ENCODE data around the gene ISOC2.
"Not testable (repeated sequence)": the region's sequence is repeated elsewhere in the genome, so short reads cannot be mapped to it uniquely, and the experiment has no call there.

The ISOC2 gene

DNA sequence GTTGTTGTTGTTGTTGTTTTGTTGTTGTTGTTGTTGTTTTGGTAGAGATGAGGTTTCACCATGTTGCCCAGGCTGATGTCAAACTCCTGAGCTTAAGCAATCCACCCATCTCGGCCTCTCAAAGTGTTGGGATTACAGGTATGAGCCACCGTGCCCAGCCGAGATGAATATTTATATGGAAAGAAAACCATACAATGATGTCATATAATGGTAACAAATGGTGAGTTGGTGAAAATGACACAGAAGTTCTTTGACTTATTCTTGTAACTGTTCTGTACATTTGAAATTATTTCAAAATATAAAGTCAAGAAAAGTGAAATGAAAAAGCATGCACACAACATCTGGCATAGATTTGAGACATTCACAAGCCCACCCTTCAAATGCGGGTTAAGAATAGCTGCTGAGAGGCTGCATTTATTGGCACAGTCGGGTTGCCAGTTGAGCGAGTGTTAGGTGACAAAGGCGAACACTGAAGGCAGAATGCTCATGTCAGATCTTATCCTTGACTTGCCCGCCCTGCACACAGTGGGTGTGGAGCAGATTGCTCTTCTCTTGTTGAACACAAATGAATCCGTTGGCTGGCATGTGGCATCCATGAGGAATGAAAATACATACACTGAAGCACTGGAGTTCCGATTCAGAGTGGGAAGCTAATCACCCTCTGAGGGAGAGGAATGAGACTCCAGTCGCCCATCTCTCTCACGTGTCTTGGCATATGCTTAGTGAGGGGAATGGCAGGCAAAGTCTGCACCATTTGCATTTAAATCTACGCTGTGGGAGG is 38.0 kb downstream of the ISOC2 start:
- DNase-seq (no peak), ATAC-seq (replicated peaks) (no peak)
- H3K4me3 Mint-ChIP-seq, result no peak overlapping the region
- H3K27ac Mint-ChIP-seq, result no peak overlapping the region
- H3K36me3 Mint-ChIP-seq (ENCODE audit: insufficient read depth), result peaks cover 4% of the 10 kb centered on the region
- H3K27me3 Mint-ChIP-seq, result peaks cover 19 to 49% of the 10 kb centered on the region in 2 donors
- peaks cover 7 to 8% of the 10 kb centered on the region in 2 donors for H3K4me1 Mint-ChIP-seq (ENCODE audit: low read depth in 2 of 2)
- no peaks in the 10 kb centered on the region for H3K9me3 Mint-ChIP-seq

GRCh38 chr19:55421281-55421680 is 40.2 kb downstream of the ISOC2 start:
- H3K4me1 Mint-ChIP-seq (ENCODE audit: low read depth in 2 of 2), result peaks cover 7 to 11% of the 10 kb centered on the region in 2 donors
- H3K27ac Mint-ChIP-seq, result peak overlapping the region; percentile 75 to 90
- H3K9me3 Mint-ChIP-seq; H3K36me3 Mint-ChIP-seq (ENCODE audit: insufficient read depth): not testable (repeated sequence)
- DNase-seq (peak in 2 of 3 experiments; percentile 38 to 39), ATAC-seq (replicated peaks) (peak; percentile 98)
- peak overlapping the region; percentile 72 for H3K4me3 Mint-ChIP-seq
- peaks cover 21 to 39% of the 10 kb centered on the region in 2 donors for H3K27me3 Mint-ChIP-seq

DNA sequence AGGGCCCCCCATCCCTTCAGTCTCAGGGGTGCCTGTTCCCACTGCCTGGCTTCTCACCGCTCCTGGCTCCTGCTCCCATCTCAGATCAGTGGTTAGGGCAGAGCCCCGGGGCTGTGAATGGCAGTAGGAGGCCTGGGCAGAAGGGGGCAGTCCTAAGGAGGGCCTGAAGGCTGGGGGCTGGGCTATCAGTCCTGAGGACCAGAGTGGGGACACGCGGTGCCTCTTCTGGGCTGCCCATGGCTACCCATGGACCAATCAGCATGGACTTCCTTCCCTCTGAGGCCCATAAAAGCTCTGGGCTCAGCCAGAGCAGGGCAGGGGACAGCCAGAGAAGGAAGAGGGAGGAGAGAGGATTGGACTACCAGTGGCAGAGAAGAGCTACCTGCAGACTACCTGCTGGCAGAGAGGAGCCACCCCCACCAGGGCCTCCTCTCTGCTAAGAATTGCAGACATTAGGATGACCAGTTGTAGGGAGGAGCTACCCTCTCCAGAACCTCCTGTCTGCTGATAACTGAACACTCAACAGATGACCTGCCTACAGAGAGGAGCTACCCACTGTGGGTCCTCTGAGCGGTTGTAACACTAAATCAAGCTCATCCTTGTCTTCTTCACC is 41.7 kb downstream of the ISOC2 start:
- peak overlapping the region in 1 of 2 donors; percentile 64 for H3K27ac Mint-ChIP-seq
- no peak overlapping the region for H3K4me3 Mint-ChIP-seq
- DNase-seq, result no peak
- H3K4me1 Mint-ChIP-seq (ENCODE audit: low read depth in 2 of 2), result peaks cover 7 to 11% of the 10 kb centered on the region in 2 donors
- peaks cover 15 to 31% of the 10 kb centered on the region in 2 donors for H3K27me3 Mint-ChIP-seq
- no peaks in the 10 kb centered on the region for H3K9me3 Mint-ChIP-seq
- ATAC-seq (replicated peaks), result no peak
- H3K36me3 Mint-ChIP-seq (ENCODE audit: insufficient read depth), result peaks cover 7% of the 10 kb centered on the region

DNA sequence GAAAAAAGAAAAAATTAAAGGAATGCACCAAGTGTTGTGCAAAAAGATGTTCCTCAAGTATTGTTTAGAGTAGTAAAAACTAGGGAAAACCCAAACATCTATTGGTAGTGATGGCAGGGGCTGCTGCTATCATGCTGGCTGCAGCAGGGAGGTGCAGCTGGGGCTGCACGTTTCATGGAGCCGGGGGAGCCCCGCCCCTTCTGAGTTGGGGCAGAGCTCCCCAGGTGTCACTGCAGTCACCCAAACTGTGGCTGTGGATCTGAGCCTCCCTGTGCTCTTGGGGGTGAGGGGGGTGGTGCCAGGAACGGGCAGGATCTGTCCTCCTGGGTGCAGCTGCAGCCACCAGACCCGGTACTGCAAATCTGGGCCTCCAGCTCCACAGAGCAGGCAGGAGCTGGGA is 42.3 kb downstream of the ISOC2 start:
- ATAC-seq (replicated peaks), result no peak
- H3K9me3 Mint-ChIP-seq, result no peaks in the 10 kb centered on the region
- H3K4me3 Mint-ChIP-seq, result no peak overlapping the region
- H3K36me3 Mint-ChIP-seq (ENCODE audit: insufficient read depth), result peaks cover 7% of the 10 kb centered on the region
- H3K27me3 Mint-ChIP-seq, result peaks cover 10 to 29% of the 10 kb centered on the region in 2 donors
- no peak overlapping the region for H3K27ac Mint-ChIP-seq
- DNase-seq, result no peak
- H3K4me1 Mint-ChIP-seq (ENCODE audit: low read depth in 2 of 2), result peaks cover 7 to 11% of the 10 kb centered on the region in 2 donors

DNA sequence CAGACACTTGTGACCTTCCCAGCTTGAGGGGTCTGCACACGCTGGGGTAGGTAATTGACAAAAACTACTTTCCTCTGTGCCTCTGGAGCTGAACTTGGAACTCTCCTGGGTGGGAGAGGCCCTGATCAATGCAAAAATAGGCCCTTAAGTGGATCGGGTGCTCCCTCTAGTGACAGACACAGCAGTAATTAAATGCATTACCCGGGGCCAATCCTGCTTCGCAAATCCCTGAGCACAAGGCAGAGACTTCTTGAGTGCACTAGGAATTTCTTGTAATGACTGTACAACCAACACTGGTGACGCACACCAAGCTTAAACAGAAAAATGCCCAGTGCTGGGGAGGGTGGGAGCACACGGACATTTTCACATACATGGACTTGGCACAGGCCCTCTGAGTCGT is 43.3 kb downstream of the ISOC2 start:
- Mint-ChIP-seq H3K36me3 (ENCODE audit: insufficient read depth) (peaks cover 7% of the 10 kb centered on the region), H3K27me3 (peaks cover 6 to 24% of the 10 kb centered on the region in 2 donors), H3K27ac (no peak overlapping the region), H3K9me3 (no peaks in the 10 kb centered on the region), H3K4me3 (no peak overlapping the region), H3K4me1 (ENCODE audit: low read depth in 2 of 2) (peaks cover 7 to 11% of the 10 kb centered on the region in 2 donors)
- DNase-seq, result peak; percentile 44 to 52 (median 47)
- peak; percentile 40 for ATAC-seq (replicated peaks)

- H3K36me3 Mint-ChIP-seq (ENCODE audit: insufficient read depth), result peaks cover 32% of the 10 kb centered on the region
- peaks cover 0 to 2% of the 10 kb centered on the region in 2 donors for H3K9me3 Mint-ChIP-seq
- H3K27me3 Mint-ChIP-seq, result peaks cover 0 to 6% of the 10 kb centered on the region in 2 donors
- no peak overlapping the region for H3K4me3 Mint-ChIP-seq
- no peak for ATAC-seq (replicated peaks)
- H3K4me1 Mint-ChIP-seq (ENCODE audit: low read depth in 2 of 2), result peaks cover 20 to 23% of the 10 kb centered on the region in 2 donors
- no peak overlapping the region for H3K27ac Mint-ChIP-seq
- DNase-seq, result no peak
These were observed 51.3 kb downstream of the ISOC2 start for GRCh38 chr19:55410168-55410567.

DNA sequence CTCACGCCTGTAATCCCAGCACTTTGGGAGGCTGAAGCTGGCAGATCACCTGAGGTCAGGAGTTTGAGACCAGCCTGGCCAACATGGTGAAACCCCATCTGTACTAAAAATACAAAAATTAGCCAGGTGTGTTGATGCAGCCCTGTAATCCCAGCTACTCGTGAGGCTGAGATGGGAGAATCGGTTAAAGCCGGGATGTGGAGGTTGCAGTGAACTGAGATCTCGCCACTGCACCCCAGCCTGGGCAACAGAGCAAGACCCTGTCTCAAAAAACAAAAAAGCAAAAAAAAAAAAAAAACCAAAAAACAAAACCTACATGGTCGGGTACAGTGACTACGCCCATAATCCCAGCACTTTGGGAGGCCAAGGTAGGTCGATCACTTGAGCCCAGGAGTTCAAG is 52.3 kb downstream of the ISOC2 start:
- H3K36me3 Mint-ChIP-seq (ENCODE audit: insufficient read depth), result peaks cover 42% of the 10 kb centered on the region
- H3K27me3 Mint-ChIP-seq; DNase-seq; ATAC-seq (replicated peaks); H3K9me3 Mint-ChIP-seq: not testable (repeated sequence)
- H3K27ac Mint-ChIP-seq, result peak overlapping the region in 1 of 2 donors; percentile 100
- peak overlapping the region; percentile 15 to 85 for H3K4me3 Mint-ChIP-seq
- H3K4me1 Mint-ChIP-seq (ENCODE audit: low read depth in 2 of 2), result peaks cover 20 to 23% of the 10 kb centered on the region in 2 donors

- ATAC-seq (replicated peaks) (no peak), DNase-seq (no peak)
- H3K4me3 Mint-ChIP-seq, result peak overlapping the region; percentile 85 to 91
- H3K9me3 Mint-ChIP-seq, result peaks cover 0 to 2% of the 10 kb centered on the region in 2 donors
- peaks cover 20 to 23% of the 10 kb centered on the region in 2 donors for H3K4me1 Mint-ChIP-seq (ENCODE audit: low read depth in 2 of 2)
- peak overlapping the region; percentile 98 to 100 for H3K27ac Mint-ChIP-seq
- H3K27me3 Mint-ChIP-seq, result no peaks in the 10 kb centered on the region
- H3K36me3 Mint-ChIP-seq (ENCODE audit: insufficient read depth), result peaks cover 49% of the 10 kb centered on the region
These were observed 52.9 kb downstream of the ISOC2 start for GRCh38 chr19:55408533-55408872.

DNA sequence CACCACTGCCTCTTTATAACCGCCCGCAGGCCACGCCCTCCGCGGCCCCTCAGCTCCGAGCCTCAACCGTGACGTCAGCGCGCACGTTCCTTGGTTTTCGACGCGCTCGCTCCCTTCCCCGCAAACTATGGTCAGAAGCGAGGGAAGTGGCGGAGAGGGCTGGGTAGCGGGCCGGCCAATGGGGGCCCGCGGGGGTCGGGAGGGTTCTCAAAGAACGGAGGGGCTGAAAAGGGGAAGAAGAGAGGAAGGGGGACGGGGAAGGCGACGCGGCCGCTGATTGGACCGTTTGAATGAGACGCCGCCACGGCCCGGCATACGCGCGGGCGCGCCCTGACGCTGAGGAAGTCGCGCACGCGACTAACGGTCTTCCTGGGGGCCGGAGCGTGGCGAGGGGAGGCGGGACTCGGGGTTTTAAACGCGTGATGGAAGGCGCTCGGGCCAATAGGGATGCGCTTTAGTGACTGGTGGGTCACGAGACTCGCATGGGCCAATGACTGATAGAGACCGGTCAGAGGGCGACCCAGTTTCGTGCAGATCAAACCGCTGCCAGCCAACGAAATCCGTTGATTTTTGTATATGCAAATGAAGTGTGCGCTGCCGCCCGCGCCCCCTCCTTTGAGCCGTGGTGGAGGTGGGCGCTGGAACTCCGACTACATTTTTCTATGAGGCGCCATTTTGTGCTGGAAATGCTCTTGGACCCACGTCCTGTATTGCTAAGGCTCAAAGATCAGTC is 53.5 kb downstream of the ISOC2 start:
- H3K4me3 Mint-ChIP-seq, result peak overlapping the region; percentile 85 to 91
- H3K27ac Mint-ChIP-seq, result peak overlapping the region; percentile 98 to 100
- peaks cover 54% of the 10 kb centered on the region for H3K36me3 Mint-ChIP-seq (ENCODE audit: insufficient read depth)
- H3K9me3 Mint-ChIP-seq, result peaks cover 0 to 2% of the 10 kb centered on the region in 2 donors
- peak; percentile 93 to 95 (median 94) for DNase-seq
- peaks cover 20 to 25% of the 10 kb centered on the region in 2 donors for H3K4me1 Mint-ChIP-seq (ENCODE audit: low read depth in 2 of 2)
- ATAC-seq (replicated peaks), result peak; percentile 89
- H3K27me3 Mint-ChIP-seq, result no peaks in the 10 kb centered on the region

DNA sequence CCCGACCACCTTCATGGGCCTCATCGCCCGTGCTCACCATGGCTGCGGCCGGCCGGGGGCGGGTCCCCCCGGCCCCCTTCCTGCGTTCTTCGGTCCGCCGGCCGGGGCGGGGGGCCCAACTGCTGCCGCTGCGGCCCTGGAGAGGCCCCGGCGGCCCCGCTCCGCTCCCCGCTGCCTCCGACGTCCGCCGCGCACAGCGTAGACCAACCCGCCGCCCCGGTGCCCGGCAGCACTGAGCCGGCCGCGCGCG is 54.0 kb downstream of the ISOC2 start, which contains the start of gene UBE2S:
Gene UBE2S, minus strand, starts transcription at position 239 of the 250 bp plus-strand sequence. Its CDS starts 199 bp downstream, at position 40.
- H3K27me3 Mint-ChIP-seq; ATAC-seq (replicated peaks); H3K9me3 Mint-ChIP-seq; DNase-seq: not testable (repeated sequence)
- H3K4me3 Mint-ChIP-seq, result peak within 1 kb of the TSS; percentile 85 to 91
- H3K27ac Mint-ChIP-seq, result peak within 1 kb of the TSS; percentile 98 to 100
- peaks cover 20 to 25% of the 10 kb centered on the region in 2 donors for H3K4me1 Mint-ChIP-seq (ENCODE audit: low read depth in 2 of 2)
- peaks cover 59% of the 10 kb centered on the region for H3K36me3 Mint-ChIP-seq (ENCODE audit: insufficient read depth)

DNA sequence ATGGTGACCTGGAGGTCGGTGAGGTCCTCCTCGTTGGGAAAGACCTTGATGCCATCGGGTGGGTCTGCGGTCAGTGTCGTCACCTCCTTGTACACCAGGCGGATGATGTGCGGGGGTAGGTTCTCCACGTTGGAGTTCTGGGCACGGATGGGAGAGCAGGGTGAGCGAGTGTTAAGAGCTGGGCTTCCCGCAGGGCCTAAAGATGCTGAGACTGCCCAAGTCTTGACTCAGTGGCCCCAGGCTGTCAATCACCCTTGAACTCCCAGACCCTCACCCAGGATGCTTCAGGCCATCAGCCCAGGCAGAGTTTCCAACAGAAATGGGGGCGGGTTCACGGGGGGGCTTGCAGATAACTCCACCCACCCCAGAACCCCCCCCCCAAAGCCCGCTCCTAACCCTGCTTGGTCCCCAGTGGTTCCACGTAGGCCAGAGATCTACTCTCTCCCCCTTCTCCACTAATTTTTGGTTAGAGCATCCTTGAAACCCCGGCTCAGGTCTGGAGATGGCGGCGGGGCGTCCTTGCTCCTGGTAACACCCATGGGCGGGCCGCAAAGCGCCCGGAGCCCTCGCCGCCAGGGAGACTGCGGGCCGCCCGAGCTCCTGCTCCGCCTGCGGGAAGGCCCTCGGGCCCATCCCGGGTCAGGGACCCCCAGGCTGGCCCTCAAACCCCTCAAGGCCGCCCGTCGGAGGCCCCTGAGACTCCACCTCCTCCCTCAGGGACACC is 54.5 kb downstream of the ISOC2 start:
- ATAC-seq (replicated peaks) (no peak), DNase-seq (peak in 1 of 3 experiments; percentile 24)
- H3K36me3 Mint-ChIP-seq (ENCODE audit: insufficient read depth), result peaks cover 64% of the 10 kb centered on the region
- no peaks in the 10 kb centered on the region for H3K27me3 Mint-ChIP-seq
- peak overlapping the region; percentile 98 to 100 for H3K27ac Mint-ChIP-seq
- peaks cover 0 to 2% of the 10 kb centered on the region in 2 donors for H3K9me3 Mint-ChIP-seq
- H3K4me1 Mint-ChIP-seq (ENCODE audit: low read depth in 2 of 2), result peaks cover 20 to 25% of the 10 kb centered on the region in 2 donors
- peak overlapping the region; percentile 85 to 91 for H3K4me3 Mint-ChIP-seq

DNA sequence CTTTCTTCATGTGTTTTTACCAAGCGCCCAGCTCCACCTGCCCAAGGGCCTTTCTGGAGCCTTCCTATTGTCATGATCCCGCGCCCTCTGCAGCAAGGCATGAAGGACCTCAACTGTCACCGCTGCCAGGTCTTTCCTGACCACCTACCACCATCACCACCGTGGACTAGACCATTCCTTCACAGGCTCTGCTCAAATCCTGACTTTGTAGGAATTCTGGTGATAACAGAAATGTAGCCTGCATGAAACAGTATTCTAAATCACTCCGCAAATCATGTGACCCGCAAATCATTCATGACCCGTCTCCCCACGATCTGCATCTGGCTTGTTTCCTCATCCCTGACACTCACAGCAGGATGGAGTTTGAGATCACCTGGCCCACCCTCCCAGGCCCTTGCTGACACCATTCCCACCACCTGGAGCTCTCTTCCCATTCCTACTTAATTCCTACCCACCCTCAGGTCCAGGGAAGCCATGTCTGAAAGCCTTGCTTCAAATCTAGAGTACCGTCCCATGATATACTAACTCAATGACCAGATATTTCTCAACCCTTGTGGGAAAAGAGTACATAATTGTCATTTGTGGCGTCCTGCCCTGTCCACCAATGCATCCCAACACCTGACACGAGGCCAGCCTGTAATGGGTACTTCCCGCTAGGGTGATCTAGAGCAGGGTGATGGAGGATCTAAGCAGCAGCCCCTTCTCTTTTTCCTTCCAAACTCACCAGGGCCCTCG is 55.2 kb downstream of the ISOC2 start:
- peak overlapping the region; percentile 98 to 100 for H3K27ac Mint-ChIP-seq
- H3K4me3 Mint-ChIP-seq, result peak overlapping the region; percentile 85 to 91
- peaks cover 69% of the 10 kb centered on the region for H3K36me3 Mint-ChIP-seq (ENCODE audit: insufficient read depth)
- H3K27me3 Mint-ChIP-seq, result no peaks in the 10 kb centered on the region
- H3K9me3 Mint-ChIP-seq, result peaks cover 0 to 2% of the 10 kb centered on the region in 2 donors
- peaks cover 20 to 25% of the 10 kb centered on the region in 2 donors for H3K4me1 Mint-ChIP-seq (ENCODE audit: low read depth in 2 of 2)
- ATAC-seq (replicated peaks) (no peak), DNase-seq (no peak)
